IPS-NIHi7 (cell line): ENCODE results near the gene TBC1D5.
"Not testable (repeated sequence)": the region's sequence is repeated elsewhere in the genome, so short reads cannot be mapped to it uniquely, and the experiment has no call there.

Experiments
- DNase-seq: peaks from one replicate; pipeline ENCODE4 v3.0.0; 2012; ENCODE audit warnings: mixed read lengths; ENCODE audit errors: extremely low spot score

TBC1D5 gene

GRCh38 chr3:17412950-17413530 lies 329.4 kb downstream of the TBC1D5 start:
- peak; percentile 60 for DNase-seq

GRCh38 chr3:17411157-17411877 lies 331.1 kb downstream of the TBC1D5 start:
- no peak for DNase-seq

- no peak for DNase-seq
These were observed 334.9 kb downstream of the TBC1D5 start for GRCh38 chr3:17407576-17407975.

- DNase-seq, result no peak
These were observed 337.9 kb downstream of the TBC1D5 start for GRCh38 chr3:17404548-17404947.

GRCh38 chr3:17402442-17402841 lies 340.0 kb downstream of the TBC1D5 start:
- DNase-seq, result no peak

- DNase-seq, result no peak
These were observed 340.5 kb downstream of the TBC1D5 start for GRCh38 chr3:17401912-17402311.

GRCh38 chr3:17399586-17399985 lies 342.8 kb downstream of the TBC1D5 start:
- no peak for DNase-seq

GRCh38 chr3:17398959-17399551 lies 343.4 kb downstream of the TBC1D5 start:
- DNase-seq, result no peak

- no peak for DNase-seq
These were observed 346.4 kb downstream of the TBC1D5 start for GRCh38 chr3:17396036-17396435.

GRCh38 chr3:17394541-17395155 lies 347.8 kb downstream of the TBC1D5 start:
- no peak for DNase-seq

GRCh38 chr3:17392516-17392915 lies 349.9 kb downstream of the TBC1D5 start:
- DNase-seq, result not testable (repeated sequence)

- DNase-seq, result no peak
These were observed 351.6 kb downstream of the TBC1D5 start for GRCh38 chr3:17390785-17391184.

- DNase-seq, result no peak
These were observed 355.3 kb downstream of the TBC1D5 start for GRCh38 chr3:17387108-17387507.

- DNase-seq, result no peak
These were observed 356.0 kb downstream of the TBC1D5 start for GRCh38 chr3:17386432-17386831.

GRCh38 chr3:17384567-17385296 lies 357.7 kb downstream of the TBC1D5 start:
- DNase-seq, result no peak

GRCh38 chr3:17373304-17373703 lies 369.1 kb downstream of the TBC1D5 start:
- no peak for DNase-seq

- no peak for DNase-seq
These were observed 369.8 kb downstream of the TBC1D5 start for GRCh38 chr3:17372362-17373210.

GRCh38 chr3:17369973-17370372 lies 372.5 kb downstream of the TBC1D5 start:
- no peak for DNase-seq

- DNase-seq, result no peak
These were observed 375.3 kb downstream of the TBC1D5 start for GRCh38 chr3:17367171-17367570.

- DNase-seq, result no peak
These were observed 381.4 kb downstream of the TBC1D5 start for GRCh38 chr3:17360991-17361390.

GRCh38 chr3:17359911-17360310 lies 382.5 kb downstream of the TBC1D5 start:
- DNase-seq, result no peak
